Neural crest cell (in vitro differentiated cells): ENCODE results near the gene GPR35. TPM values are rescaled to one million over a fixed set of nuclear protein-coding genes. Genes with fewer than 3 reads are reported as not detected.

Experiments
- DNase-seq: peaks from one replicate; pipeline ENCODE4 v3.0.0; 2021; ENCODE audit warnings: low read depth, mixed read lengths, low spot score
- H3K27ac Mint-ChIP-seq: one replicate; pipeline ENCODE4 v1.8.0; 2021; ENCODE audit warnings: mild to moderate bottlenecking, mixed read lengths; ENCODE audit not compliant: unreplicated experiment
- H3K27me3 Mint-ChIP-seq: 2 replicates; pipeline ENCODE4 v1.8.0; 2021; ENCODE audit warnings: low read depth, mild to moderate bottlenecking, mixed read lengths
- H3K36me3 Mint-ChIP-seq: 2 replicates; pipeline ENCODE4 v1.8.0; 2021; ENCODE audit warnings: low read depth, mild to moderate bottlenecking, mixed read lengths
- H3K4me1 Mint-ChIP-seq: 2 replicates; pipeline ENCODE4 v1.8.0; 2021; ENCODE audit warnings: mixed read lengths
- H3K4me3 Mint-ChIP-seq: one replicate; pipeline ENCODE4 v1.8.0; 2021; ENCODE audit warnings: mild to moderate bottlenecking, mixed read lengths
- H3K9me3 Mint-ChIP-seq: 2 replicates; pipeline ENCODE4 v1.8.0; 2021; ENCODE audit warnings: mixed read lengths
- CTCF ChIP-seq: fragments of 200-600 bp; sonication (generic); conservative IDR thresholded peaks from 2 replicates; pipeline ENCODE4 v1.5.0; 2021; ENCODE audit warnings: antibody characterized with exemption, mild to moderate bottlenecking
- total RNA-seq: library from RNA; stranded (reverse); gene quantifications from 2 replicates; pipeline ENCODE4 v1.2.1, GENCODE V29; 2021

The GPR35 gene
- total RNA-seq, 1 donor from 2014 or later: 1.7 TPM

- H3K4me3 Mint-ChIP-seq: no peak overlapping the region
- no peaks in the 10 kb centered on the region for H3K36me3 Mint-ChIP-seq
- H3K27me3 Mint-ChIP-seq: peaks cover 9% of the 10 kb centered on the region
- H3K27ac Mint-ChIP-seq: peak overlapping the region; percentile 89
- no peak for TF ChIP-seq CTCF
- H3K9me3 Mint-ChIP-seq: no peaks in the 10 kb centered on the region
- H3K4me1 Mint-ChIP-seq: peaks cover 10% of the 10 kb centered on the region
- DNase-seq: no peak
Measured at GRCh38 chr2:240645346-240645745, 20.1 kb downstream of the GPR35 start.

GRCh38 chr2:240645801-240646175 is 20.5 kb downstream of the GPR35 start:
- no peak for DNase-seq
- no peak for TF ChIP-seq CTCF
- H3K27ac Mint-ChIP-seq: peak overlapping the region; percentile 89
- H3K27me3 Mint-ChIP-seq: peaks cover 9% of the 10 kb centered on the region
- no peaks in the 10 kb centered on the region for H3K36me3 Mint-ChIP-seq
- H3K4me3 Mint-ChIP-seq: no peak overlapping the region
- peaks cover 10% of the 10 kb centered on the region for H3K4me1 Mint-ChIP-seq
- H3K9me3 Mint-ChIP-seq: peaks cover under 1% of the 10 kb centered on the region

GRCh38 chr2:240646176-240646899 is 21.1 kb downstream of the GPR35 start:
- peaks cover 11% of the 10 kb centered on the region for H3K27me3 Mint-ChIP-seq
- peaks cover 10% of the 10 kb centered on the region for H3K4me1 Mint-ChIP-seq
- no peaks in the 10 kb centered on the region for H3K36me3 Mint-ChIP-seq
- no peak overlapping the region for H3K4me3 Mint-ChIP-seq
- no peak for DNase-seq
- no peak for TF ChIP-seq CTCF
- peaks cover 3% of the 10 kb centered on the region for H3K9me3 Mint-ChIP-seq
- no peak overlapping the region for H3K27ac Mint-ChIP-seq

GRCh38 chr2:240646900-240647502 is 21.7 kb downstream of the GPR35 start:
- Mint-ChIP-seq H3K27ac (no peak overlapping the region), H3K36me3 (no peaks in the 10 kb centered on the region), H3K9me3 (peaks cover 3% of the 10 kb centered on the region), H3K4me1 (peaks cover 10% of the 10 kb centered on the region), H3K4me3 (no peak overlapping the region), H3K27me3 (peaks cover 18% of the 10 kb centered on the region)
- TF ChIP-seq CTCF: no peak
- no peak for DNase-seq

- H3K27me3 Mint-ChIP-seq: peaks cover 22% of the 10 kb centered on the region
- no peak for TF ChIP-seq CTCF
Measured at GRCh38 chr2:240647503-240648154, 22.3 kb downstream of the GPR35 start.

More at GRCh38 chr2:240647503-240648154, 22.3 kb downstream of the GPR35 start:
- Mint-ChIP-seq H3K4me3 (no peak overlapping the region), H3K9me3 (peaks cover 5% of the 10 kb centered on the region), H3K4me1 (peaks cover 10% of the 10 kb centered on the region), H3K36me3 (no peaks in the 10 kb centered on the region), H3K27ac (no peak overlapping the region)
- DNase-seq: no peak
